T47D (cell line): ENCODE results near the gene C11orf91.

ENCODE experiments used
- DNase-seq, 2 experiments: peaks; one replicate each; pipeline versions ENCODE4 v3.0.0 to v3.0.0-alpha.2; 2011 to 2012; ENCODE audit warnings: low read depth in 1 of 2, low spot score in 1 of 2
- JUND ChIP-seq: IDR thresholded peaks from 2 replicates; pipeline ENCODE4 v1.6.1; 2012; ENCODE audit warnings: low read depth
- in situ Hi-C: cut with HindIII; loops from 2 replicates; pipeline ENCODE4 v1.10.0; 2016; ENCODE audit warnings: low sequenced_read_pairs, low pct_unique_long_range_greater_than_20kb

C11orf91 gene

DNA sequence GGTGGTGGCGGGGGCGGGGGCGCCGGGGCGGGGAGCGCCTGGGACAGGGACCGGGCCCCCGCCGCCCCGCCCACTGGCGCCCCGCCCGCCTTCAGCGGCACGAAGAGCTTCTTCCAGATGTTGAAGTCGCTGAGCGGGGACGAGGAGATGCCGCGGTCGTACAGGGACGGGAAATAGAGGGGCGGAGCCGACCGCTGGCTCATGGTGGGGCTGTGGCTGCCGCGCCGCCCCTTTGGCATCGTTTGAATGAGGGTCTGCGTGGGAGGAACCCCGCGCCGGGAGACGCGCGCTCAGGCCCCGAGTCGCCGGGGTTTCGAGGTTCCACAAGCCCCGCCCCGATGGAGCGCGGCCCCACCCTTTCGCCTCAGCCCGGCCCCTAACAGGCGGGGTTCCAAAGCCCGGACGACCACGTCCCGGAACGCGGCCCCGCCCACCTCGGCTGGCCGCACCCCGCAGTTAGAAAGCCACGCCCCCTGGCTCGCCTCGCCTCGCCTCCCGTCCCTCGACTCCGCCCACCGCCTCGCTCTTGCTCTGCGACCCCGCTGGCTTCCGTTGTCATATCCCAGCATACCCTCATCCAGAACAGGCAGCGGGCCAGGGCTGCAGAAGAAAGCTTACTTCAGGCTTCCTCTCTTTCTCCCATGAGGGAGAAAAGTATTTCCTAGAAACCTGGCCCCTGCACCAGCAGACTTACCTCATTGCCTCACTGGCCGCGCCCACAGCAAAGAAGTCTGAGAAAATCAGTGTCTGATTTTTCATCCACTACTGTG is at the start of gene C11orf91:
TSS of gene C11orf91 (minus strand) at position 325 of the 770 bp plus-strand sequence. CDS start at position 239, 86 bp downstream.
- no peak for TF ChIP-seq JUND
- in situ Hi-C loops, result no loop called here
- DNase-seq, result peak; percentile 92 to 93

DNA sequence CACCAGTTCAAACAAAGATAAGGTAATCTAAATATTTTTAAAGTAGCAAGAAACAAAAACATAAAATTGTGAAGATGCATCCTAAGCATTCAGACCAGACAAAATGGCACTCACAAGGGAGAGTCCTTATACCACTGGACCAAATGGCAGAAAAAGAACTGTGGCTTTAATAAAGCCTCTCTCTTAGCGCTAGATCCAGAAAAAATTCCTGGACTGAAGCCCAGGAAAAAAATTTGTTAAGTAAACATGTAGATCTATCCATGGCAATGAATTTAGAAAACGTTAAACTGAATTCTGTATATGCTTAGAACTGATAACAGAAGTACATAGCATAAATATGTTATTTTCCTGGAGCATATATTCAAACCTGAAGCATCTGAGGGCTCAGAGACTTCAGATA is 47.4 kb upstream of the C11orf91 start:
- in situ Hi-C loops, result no loop called here
- no peak for TF ChIP-seq JUND
- DNase-seq, result no peak

- in situ Hi-C loops, result no loop called here
- no peak for TF ChIP-seq JUND
- DNase-seq, result no peak
Measured at GRCh38 chr11:33743291-33743690, 42.7 kb upstream of the C11orf91 start.

- TF ChIP-seq JUND, result no peak
- DNase-seq, result peak in 1 of 2 experiments; percentile 38
- in situ Hi-C loops, result no loop called here
Measured at GRCh38 chr11:33742249-33742851, 41.7 kb upstream of the C11orf91 start.

GRCh38 chr11:33741806-33742205 is 41.2 kb upstream of the C11orf91 start:
- no peak for DNase-seq
- no peak for TF ChIP-seq JUND
- in situ Hi-C loops, result no loop called here

DNA sequence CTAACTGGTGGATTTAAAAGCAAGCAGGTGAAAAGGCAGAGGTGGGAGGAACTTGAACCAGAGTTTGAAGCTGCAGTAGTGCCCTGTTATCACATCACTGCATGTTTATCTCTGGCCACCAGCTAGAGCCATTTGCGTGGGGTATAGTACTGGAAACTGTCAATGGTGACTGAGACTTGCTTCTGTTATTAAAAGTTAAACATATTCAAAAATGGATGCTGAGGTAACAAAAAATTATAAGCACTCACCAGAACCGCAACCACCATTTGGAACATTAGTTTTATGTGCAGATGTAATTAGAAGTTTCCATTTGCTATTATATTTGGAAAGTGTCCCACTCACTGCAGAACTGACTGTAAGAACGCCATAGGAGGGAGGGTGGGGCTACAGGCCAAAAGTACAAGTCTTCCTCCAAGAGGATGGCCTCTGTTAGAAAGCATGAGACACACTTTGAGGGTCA is 36.8 kb upstream of the C11orf91 start:
- in situ Hi-C loops, result no loop called here
- TF ChIP-seq JUND, result no peak
- DNase-seq, result no peak

DNA sequence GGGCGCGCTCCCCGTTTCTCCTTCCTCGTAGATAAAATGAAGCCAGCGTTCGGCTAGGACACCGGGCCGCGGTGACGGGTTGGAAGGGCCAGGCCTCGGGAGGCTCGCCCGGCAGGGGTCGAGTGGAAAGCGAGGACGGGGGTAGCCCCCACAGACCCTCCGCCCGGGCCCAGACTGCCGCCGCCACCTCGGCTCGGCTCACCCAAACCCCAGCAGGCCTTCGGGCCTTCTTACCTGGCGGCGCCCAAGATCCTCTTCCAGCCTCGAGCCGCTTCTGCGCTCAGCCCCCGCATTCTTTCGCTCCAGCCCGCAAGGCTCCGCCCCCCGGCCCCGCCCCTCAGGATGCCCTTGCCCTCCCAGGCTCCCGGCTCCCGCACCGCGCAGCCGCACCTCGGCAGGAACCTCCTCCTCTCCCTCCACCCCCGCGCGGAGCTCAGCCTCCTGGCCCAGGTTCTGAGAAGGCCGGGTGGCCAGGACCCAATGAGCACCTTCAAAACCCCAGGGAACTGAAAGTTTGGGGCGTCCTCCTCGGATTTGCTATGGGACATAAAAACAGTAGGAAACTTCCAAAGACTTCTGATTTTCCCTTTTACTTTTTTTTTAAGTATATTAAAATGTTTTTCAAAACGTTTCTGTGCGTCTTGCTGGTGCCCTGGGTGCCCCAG is 35.7 kb upstream of the C11orf91 start, which contains the start of gene CD59:
TSS of gene CD59 (minus strand) at position 276 of the 665 bp plus-strand sequence. CDS start 13,978 bp downstream, outside the sequence.
- TF ChIP-seq JUND, result no peak
- peak; percentile 94 to 97 for DNase-seq
- in situ Hi-C loops, result no loop called here

DNA sequence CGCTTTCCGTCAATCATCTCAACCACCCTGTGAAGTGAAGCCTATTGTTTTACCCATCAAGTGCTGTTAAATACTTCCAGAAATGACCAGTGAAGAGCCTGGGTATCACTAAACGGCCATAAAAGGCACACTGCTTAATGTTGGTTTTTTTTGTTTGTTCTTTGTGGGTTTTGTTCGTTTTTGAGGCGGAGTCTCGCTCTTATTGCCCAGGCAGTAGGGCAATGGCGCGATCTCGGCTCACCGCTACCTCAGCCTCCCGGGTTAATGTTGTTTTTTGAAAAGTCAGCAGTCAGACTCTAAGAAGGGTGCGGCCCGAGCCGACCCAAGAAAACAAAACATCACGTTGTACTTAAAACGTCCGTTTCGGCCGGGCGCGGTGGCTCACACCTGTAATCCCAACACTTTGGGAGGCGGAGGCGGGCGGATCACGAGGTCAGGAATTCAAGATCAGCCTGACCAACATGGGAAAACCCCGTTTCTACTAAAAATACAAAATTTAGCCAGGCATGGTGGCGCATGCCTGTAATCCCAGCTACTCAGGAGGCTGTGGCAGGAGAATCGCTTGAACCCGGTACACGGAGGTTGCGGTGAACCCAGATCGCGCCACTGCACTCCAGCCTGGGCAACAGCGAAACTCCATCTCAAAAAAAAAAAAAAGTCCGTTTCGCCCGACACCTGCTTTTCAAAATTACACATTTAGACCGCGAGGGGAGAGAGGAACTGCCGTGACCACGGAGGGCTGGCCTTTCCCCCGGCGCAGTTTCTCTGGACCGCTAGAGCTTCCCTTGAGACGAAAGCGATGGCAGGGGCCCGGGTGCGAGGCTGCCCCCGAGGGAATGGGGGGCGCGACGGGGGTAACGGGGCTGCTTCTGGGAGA is 34.9 kb upstream of the C11orf91 start:
- no peak for TF ChIP-seq JUND
- peak in 1 of 2 experiments; percentile 46 for DNase-seq
- in situ Hi-C loops, result no loop called here

- peak in 1 of 2 experiments; percentile 23 for DNase-seq
- in situ Hi-C loops, result no loop called here
- TF ChIP-seq JUND, result no peak
Measured at GRCh38 chr11:33734441-33735270, 34.0 kb upstream of the C11orf91 start.

GRCh38 chr11:33733980-33734379 is 33.4 kb upstream of the C11orf91 start:
- no peak for TF ChIP-seq JUND
- in situ Hi-C loops, result no loop called here
- no peak for DNase-seq
